ENCODE measurements around the gene PLXNB2.

PLXNB2 gene

GRCh38 chr22:50249341-50250248 is 57.9 kb downstream of the PLXNB2 start:
- no peak for DNase-seq

DNA sequence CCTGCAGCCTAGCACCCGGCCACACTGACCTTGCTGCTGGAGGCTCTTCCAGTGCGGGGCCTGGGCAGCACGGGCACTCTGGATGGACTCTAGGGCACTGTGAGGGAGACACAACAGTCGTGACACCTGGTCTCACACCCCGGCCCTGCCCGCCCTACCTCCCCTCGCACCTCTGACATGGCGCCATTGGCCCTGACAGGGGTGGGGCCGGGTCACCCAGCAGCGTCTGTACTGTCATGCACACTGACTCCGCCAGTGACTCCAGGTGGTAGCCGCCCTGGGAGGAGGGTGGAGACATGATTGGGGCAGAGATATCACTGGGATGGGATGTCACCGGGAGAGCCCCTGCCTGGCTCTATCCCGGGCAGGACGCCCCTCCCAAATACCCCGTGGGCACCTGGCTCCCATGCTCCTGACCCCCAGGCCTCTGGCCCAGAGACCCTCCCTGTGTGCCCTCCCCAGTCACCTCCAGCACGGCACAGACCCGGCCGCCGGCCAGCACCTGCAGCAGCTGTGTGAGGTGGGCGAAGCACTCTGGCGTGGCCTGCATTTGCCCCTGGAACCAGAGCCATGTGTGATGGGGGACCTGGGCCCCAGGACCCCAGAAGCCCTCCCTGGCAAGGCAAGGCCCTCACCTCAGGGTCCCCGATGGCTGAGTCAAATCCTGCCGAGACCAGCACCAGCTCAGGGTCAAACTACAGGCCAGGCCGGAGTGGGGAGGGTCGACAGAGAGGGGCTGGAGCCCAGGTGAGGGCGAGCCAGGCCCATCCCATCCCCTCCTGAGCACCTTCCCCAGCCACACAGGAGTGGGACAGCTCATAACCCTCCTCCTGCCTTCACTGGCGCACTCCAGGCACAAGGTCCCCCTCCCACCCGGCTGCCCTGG is 59.0 kb downstream of the PLXNB2 start:
- DNase-seq, result no peak

- DNase-seq, result peak; percentile 78
Observed at GRCh38 chr22:50247748-50248147, 59.7 kb downstream of the PLXNB2 start.

GRCh38 chr22:50246242-50247175 is 60.9 kb downstream of the PLXNB2 start:
- DNase-seq, result no peak

- no peak for DNase-seq
Observed at GRCh38 chr22:50245214-50246072, 62.0 kb downstream of the PLXNB2 start.

DNA sequence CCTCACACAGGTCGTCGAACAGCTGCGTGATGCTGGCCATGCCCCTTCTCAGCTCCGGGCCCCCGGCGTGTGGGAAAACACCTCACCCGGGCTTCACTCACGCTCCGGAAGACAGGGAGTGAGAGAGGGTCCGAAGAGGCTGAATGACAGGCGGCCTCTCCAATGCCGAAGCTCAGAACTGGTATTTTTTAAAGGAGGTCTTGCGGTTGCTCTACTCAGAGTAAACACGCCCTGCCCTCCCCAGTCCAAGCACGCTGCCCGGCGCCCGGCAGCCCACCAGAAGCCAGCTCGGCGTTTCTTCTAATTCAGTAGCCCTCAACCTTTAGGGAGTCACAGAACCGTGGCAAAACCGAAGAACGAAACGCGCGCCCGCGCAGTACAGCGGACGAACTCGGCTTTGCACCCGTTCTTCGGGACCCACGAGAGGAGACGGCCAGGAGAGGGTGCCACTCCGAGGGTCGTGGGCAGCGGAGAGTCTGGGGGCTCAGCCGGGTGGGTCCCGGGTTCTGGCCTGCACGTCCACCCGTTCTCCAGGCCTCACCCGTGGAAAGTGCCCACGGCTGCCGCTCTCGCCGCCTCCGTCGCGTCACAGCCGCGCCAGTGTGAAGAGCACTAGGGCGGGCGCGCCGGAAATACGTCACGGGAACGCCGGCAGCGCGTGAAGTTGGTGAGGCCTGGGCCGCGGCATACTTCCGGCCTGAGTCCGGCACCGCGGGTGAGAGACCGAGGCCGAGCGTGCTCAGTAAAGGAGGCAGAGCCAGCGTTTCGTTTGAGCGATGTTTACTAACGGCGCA is 62.8 kb downstream of the PLXNB2 start, which contains the start of gene TUBGCP6:
TSS of gene TUBGCP6 (minus strand) at position 604 of the 794 bp plus-strand sequence. CDS start at position 40, 564 bp downstream.
- DNase-seq, result peak; percentile 76

- DNase-seq, result no peak
Observed at GRCh38 chr22:50243685-50244419, 63.6 kb downstream of the PLXNB2 start.

- no peak for DNase-seq
Observed at GRCh38 chr22:50242406-50242949, 65.0 kb downstream of the PLXNB2 start.

- DNase-seq, result no peak
Observed at GRCh38 chr22:50238755-50239154, 68.7 kb downstream of the PLXNB2 start.

DNA sequence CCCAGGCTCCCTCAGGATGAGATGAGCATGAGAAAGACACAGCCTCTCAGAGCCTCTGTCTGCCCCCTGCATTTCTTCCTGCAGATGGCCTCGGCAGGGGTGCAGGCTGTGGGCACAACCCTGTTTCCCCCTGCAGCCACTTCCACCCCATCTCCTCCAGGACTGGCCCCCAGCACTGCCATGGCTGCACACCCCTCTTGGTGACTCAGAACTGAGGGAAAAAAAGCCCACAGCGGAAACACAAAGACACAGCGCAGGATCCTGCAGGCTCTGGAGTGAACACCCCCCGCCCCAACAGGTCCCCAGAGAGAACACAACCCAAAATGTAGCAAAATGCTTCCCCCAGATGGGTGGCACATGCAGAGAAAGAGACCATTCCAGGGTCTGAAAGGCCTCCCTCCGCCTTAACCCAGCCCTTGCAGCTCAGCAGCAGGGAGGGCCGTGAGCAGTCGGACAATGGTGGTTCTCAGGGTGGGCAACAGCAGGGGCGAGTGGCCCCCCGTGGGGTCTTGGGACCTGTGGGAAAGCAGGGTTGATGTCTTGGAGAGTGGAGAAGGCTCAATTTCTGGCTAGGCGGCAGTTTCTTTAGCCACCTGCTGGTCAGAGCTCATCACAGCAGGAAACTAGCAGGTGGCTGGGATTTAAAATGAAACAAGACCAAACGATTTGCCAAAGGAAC is 70.6 kb downstream of the PLXNB2 start:
- no peak for DNase-seq

- no peak for DNase-seq
Observed at GRCh38 chr22:50233223-50233622, 74.2 kb downstream of the PLXNB2 start.

DNA sequence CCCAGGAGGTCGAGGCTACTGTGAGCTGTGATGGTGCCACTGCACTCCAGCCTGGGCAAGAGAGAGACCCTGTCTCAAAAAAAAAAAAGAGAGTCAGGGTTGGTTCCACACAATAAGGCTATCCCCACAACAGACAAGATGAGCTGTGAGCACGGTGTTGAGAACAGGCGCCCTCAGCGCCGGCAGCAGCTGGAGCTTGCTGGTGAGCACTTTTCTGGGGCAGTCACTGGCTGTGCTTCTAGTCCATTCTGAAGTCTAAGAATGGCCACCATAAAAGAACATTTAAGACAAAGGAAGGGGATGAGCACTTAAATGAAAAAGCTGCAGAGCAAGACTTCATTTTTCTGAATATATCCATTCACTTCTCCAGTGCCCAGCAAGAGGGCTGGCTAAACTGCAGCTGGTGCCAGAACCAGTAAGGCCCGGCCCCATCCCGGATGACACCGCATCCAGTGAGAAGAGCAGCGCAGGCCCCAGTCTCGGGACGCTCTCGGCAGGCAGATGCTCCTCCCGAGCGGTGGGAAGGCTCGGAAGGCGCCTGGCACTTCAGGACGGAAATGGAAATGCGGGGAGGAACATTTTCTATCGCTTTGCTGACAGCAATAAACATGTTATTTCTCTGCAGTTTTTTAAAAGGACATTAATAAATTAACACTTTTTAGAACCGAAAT is 74.8 kb downstream of the PLXNB2 start:
- no peak for DNase-seq

GRCh38 chr22:50229370-50229769 is 78.1 kb downstream of the PLXNB2 start:
- DNase-seq, result no peak

DNA sequence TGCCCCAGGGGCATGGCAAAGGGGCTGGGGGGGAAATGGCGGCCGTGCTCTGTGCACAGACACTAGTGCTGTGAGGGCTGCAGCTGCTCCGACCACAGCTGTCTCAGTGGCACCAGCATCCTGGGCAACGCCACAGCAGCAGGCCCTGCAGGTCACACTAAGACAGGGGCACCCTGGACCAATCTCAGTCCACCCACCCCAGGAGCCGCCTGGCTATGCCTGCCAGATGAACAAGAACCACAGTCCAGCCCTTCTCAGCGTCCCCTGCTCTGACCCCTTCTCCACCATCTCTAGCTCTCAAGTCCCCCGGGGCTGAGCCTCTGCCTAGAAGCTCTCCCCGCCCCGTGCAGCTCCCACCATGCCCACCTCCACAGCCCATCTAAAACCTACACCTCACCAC is 79.1 kb downstream of the PLXNB2 start:
- no peak for DNase-seq

DNA sequence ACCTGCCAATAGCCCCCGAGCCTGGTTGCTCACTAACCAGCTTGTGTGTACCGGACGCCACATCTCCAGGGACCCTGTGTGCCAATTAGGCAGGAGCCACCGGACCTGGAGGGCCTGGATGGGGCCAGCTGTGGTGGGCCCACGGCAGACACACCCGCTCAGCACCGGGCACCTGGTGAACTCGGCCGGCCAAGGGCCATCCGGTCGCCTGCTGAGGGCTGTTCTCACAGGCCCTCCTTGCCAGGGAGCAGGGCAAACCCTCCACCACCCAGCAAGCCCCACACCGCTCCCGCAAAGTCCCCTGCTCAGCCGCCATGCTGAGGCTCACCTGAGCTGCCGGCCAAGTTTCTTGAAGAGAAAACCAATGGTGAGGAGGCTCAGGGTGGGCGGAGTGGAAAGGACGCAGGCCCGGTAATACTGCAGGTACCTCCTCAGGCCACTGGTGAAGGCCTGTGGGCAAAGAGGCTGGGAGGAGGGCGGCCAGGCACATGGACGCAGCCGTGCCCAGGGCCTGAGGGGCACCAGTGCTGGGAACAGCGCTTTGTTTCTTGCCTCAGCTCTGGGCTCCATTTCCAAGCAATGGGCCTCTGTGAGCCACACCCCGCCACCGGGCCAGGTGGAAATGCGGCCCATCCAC is 79.7 kb downstream of the PLXNB2 start:
- DNase-seq, result no peak

DNA sequence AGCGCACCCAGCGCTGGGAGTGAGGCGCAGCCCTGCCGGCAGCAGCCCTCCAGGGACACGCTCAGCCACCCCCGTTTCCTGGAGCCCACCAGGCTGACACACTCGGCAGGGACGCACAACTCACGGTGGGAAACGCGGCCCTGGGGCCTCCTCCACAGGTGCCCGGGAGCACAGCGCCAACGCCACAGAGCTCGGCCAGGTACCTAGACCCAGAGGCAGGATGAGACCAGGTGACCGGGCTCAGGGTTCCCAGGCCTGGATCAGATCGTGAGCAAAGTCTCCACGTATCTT is 80.6 kb downstream of the PLXNB2 start:
- DNase-seq, result no peak

DNA sequence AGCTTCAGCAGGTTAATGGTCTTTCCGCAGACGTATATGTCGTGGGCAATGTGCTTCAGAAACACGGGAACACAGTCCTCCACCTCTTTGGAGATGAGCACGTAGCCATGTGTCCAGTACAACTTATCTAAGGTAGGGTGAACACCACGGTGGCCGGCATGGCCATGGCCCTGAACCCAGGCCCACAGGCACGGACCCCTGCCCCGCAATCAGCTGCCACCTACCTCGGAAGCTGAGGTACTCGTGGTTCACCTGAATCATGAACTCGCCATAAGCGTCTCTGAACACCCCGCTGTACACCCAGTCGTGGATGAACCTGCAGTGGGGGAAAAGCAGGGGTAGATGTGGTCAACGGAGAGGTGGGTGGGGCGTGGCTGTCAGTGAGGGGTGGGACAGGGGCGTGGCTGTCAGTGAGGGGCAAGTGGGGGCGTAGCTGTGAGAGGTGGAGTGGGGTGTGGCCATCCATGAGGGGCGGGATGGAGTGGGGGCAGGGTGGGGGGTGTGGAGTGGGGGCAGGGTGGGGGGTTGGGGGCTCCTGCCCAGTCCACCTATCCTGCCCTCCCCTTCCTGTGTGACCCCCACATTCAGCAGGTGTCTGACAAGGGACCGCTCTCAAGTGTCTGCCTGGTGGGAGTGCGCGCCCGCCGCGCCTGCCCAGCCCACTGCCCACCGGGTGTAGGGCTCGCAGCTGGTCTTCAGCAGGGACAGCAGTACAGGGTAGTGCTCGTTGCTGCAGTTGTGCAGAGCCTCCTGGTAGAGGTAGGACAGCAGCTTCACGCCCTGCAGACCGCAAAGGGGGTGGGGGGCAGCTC is 81.2 kb downstream of the PLXNB2 start:
- DNase-seq, result no peak

Measured in NCI-H510A (cell line).